ENCODE measurements around the gene TLL2. TPM values are rescaled to one million over a fixed set of nuclear protein-coding genes. Genes with fewer than 3 reads are reported as not detected.

Gene TLL2
- total and polyA plus RNA-seq, 3 experiments from 2014 or later, result 0.09 TPM; not detected in 2

GRCh38 chr10:96371356-96371755 is 142.4 kb downstream of the TLL2 start:
- no peak overlapping the region for H3K27ac ChIP-seq (ENCODE audit: low read depth, low read length)
- H3K4me1 ChIP-seq (ENCODE audit: insufficient read depth, low read length), result no peaks in the 10 kb centered on the region
- no peak for DNase-seq
- Mint-ChIP-seq H3K9me3 (no peaks in the 10 kb centered on the region), H3K4me1 (peaks cover 5 to 17% (median 10%) of the 10 kb centered on the region in 3 donors), H3K27ac (no peak overlapping the region), H3K4me3 (no peak overlapping the region), H3K36me3 (no peaks in the 10 kb centered on the region), H3K27me3 (peaks cover 4 to 31% of the 10 kb centered on the region in 2 donors)
- H3K9me3 ChIP-seq (ENCODE audit: low read length), result no peaks in the 10 kb centered on the region
- ChIA-PET CTCF (interaction anchor here (1.0 to 1.8 kb wide), 5 partner anchors 9 to 354 kb away, joined by 3 to 5 read pairs (median 3); no protein-coding TSS in a partner anchor), POLR2A (no interaction called here)
- H3K4me3 ChIP-seq (ENCODE audit: low read length), result no peak overlapping the region
- no peaks in the 10 kb centered on the region for H3K27me3 ChIP-seq (ENCODE audit: insufficient read depth, low read length, poor library complexity, severe bottlenecking)
- no peaks in the 10 kb centered on the region for H3K36me3 ChIP-seq (ENCODE audit: insufficient read depth, low read length)

GRCh38 chr10:96370584-96371157 is 143.1 kb downstream of the TLL2 start:
- no peaks in the 10 kb centered on the region for H3K27me3 ChIP-seq (ENCODE audit: insufficient read depth, low read length, poor library complexity, severe bottlenecking)
- H3K4me3 ChIP-seq (ENCODE audit: low read length), result no peak overlapping the region
- ChIA-PET POLR2A (no interaction called here), CTCF (interaction anchor here (0.8 to 1.8 kb wide), 9 partner anchors 9 to 354 kb away, joined by 3 to 5 read pairs (median 3); partner anchors contain the start of gene OPALIN)
- Mint-ChIP-seq H3K36me3 (no peaks in the 10 kb centered on the region), H3K4me3 (no peak overlapping the region), H3K27ac (no peak overlapping the region), H3K4me1 (peaks cover 4 to 16% (median 8%) of the 10 kb centered on the region in 3 donors), H3K9me3 (no peaks in the 10 kb centered on the region), H3K27me3 (peaks cover 4 to 29% of the 10 kb centered on the region in 2 donors)
- peak; percentile 12 to 57 (median 25) for DNase-seq
- no peaks in the 10 kb centered on the region for H3K4me1 ChIP-seq (ENCODE audit: insufficient read depth, low read length)
- H3K9me3 ChIP-seq (ENCODE audit: low read length), result no peaks in the 10 kb centered on the region
- no peak overlapping the region for H3K27ac ChIP-seq (ENCODE audit: low read depth, low read length)
- H3K36me3 ChIP-seq (ENCODE audit: insufficient read depth, low read length), result no peaks in the 10 kb centered on the region

- ChIA-PET CTCF (interaction anchor here (0.8 to 1.8 kb wide), 8 partner anchors 8 to 352 kb away, joined by 3 to 5 read pairs (median 4); partner anchors contain the start of gene OPALIN), POLR2A (no interaction called here)
- peaks cover 3 to 23% of the 10 kb centered on the region in 2 donors for H3K27me3 Mint-ChIP-seq
- DNase-seq, result no peak
- peaks cover 1 to 10% (median 4%) of the 10 kb centered on the region in 3 donors for H3K4me1 Mint-ChIP-seq
- H3K36me3 Mint-ChIP-seq, result no peaks in the 10 kb centered on the region
- Histone ChIP-seq H3K27ac (ENCODE audit: low read depth, low read length) (no peak overlapping the region), H3K4me3 (ENCODE audit: low read length) (no peak overlapping the region), H3K36me3 (ENCODE audit: insufficient read depth, low read length) (no peaks in the 10 kb centered on the region), H3K9me3 (ENCODE audit: low read length) (no peaks in the 10 kb centered on the region), H3K27me3 (ENCODE audit: insufficient read depth, low read length, poor library complexity, severe bottlenecking) (no peaks in the 10 kb centered on the region), H3K4me1 (ENCODE audit: insufficient read depth, low read length) (no peaks in the 10 kb centered on the region)
- H3K9me3 Mint-ChIP-seq, result no peaks in the 10 kb centered on the region
- no peak overlapping the region for H3K27ac Mint-ChIP-seq
- H3K4me3 Mint-ChIP-seq, result no peak overlapping the region
Measured at GRCh38 chr10:96369890-96370583, 143.7 kb downstream of the TLL2 start.

- ChIA-PET CTCF (interaction anchor here (1.2 kb wide), 1 partner anchor 31 kb away, joined by 4 read pairs; no protein-coding TSS in a partner anchor), POLR2A (no interaction called here)
- H3K36me3 Mint-ChIP-seq, result no peaks in the 10 kb centered on the region
- no peaks in the 10 kb centered on the region for H3K4me1 Mint-ChIP-seq
- no peaks in the 10 kb centered on the region for H3K9me3 ChIP-seq (ENCODE audit: low read length)
- no peaks in the 10 kb centered on the region for H3K27me3 ChIP-seq (ENCODE audit: insufficient read depth, low read length, poor library complexity, severe bottlenecking)
- no peak overlapping the region for H3K4me3 ChIP-seq (ENCODE audit: low read length)
- DNase-seq, result no peak
- H3K9me3 Mint-ChIP-seq, result no peaks in the 10 kb centered on the region
- no peak overlapping the region for H3K27ac ChIP-seq (ENCODE audit: low read depth, low read length)
- H3K27ac Mint-ChIP-seq, result no peak overlapping the region
- H3K27me3 Mint-ChIP-seq, result peaks cover 1 to 13% of the 10 kb centered on the region in 2 donors
- H3K36me3 ChIP-seq (ENCODE audit: insufficient read depth, low read length), result no peaks in the 10 kb centered on the region
- H3K4me3 Mint-ChIP-seq, result no peak overlapping the region
- no peaks in the 10 kb centered on the region for H3K4me1 ChIP-seq (ENCODE audit: insufficient read depth, low read length)
Measured at GRCh38 chr10:96368971-96369370, 144.8 kb downstream of the TLL2 start.

- H3K4me1 ChIP-seq (ENCODE audit: insufficient read depth, low read length), result no peaks in the 10 kb centered on the region
- H3K9me3 ChIP-seq (ENCODE audit: low read length), result no peaks in the 10 kb centered on the region
- no peak overlapping the region for H3K27ac ChIP-seq (ENCODE audit: low read depth, low read length)
- H3K4me3 Mint-ChIP-seq, result no peak overlapping the region
- no peaks in the 10 kb centered on the region for H3K36me3 ChIP-seq (ENCODE audit: insufficient read depth, low read length)
- no peak overlapping the region for H3K27ac Mint-ChIP-seq
- no peaks in the 10 kb centered on the region for H3K27me3 ChIP-seq (ENCODE audit: insufficient read depth, low read length, poor library complexity, severe bottlenecking)
- H3K36me3 Mint-ChIP-seq, result no peaks in the 10 kb centered on the region
- ChIA-PET CTCF (interaction anchor here (1.2 kb wide), 1 partner anchor 10 kb away, joined by 3 read pairs; no protein-coding TSS in a partner anchor), POLR2A (no interaction called here)
- no peak for DNase-seq
- H3K27me3 Mint-ChIP-seq, result peaks cover 3 to 5% of the 10 kb centered on the region in 2 donors
- H3K4me1 Mint-ChIP-seq, result no peaks in the 10 kb centered on the region
- no peak overlapping the region for H3K4me3 ChIP-seq (ENCODE audit: low read length)
- H3K9me3 Mint-ChIP-seq, result no peaks in the 10 kb centered on the region
Measured at GRCh38 chr10:96367470-96367869, 146.3 kb downstream of the TLL2 start.

- ChIA-PET CTCF (interaction anchor here (0.7 to 1.7 kb wide), 3 partner anchors 9 to 29 kb away, joined by 3 to 5 read pairs (median 3); no protein-coding TSS in a partner anchor), POLR2A (no interaction called here)
- Mint-ChIP-seq H3K27ac (no peak overlapping the region), H3K4me3 (no peak overlapping the region), H3K4me1 (no peaks in the 10 kb centered on the region), H3K27me3 (peaks cover 0 to 5% of the 10 kb centered on the region in 2 donors), H3K9me3 (no peaks in the 10 kb centered on the region), H3K36me3 (no peaks in the 10 kb centered on the region)
- H3K36me3 ChIP-seq (ENCODE audit: insufficient read depth, low read length), result no peaks in the 10 kb centered on the region
- no peak overlapping the region for H3K27ac ChIP-seq (ENCODE audit: low read depth, low read length)
- H3K4me1 ChIP-seq (ENCODE audit: insufficient read depth, low read length), result no peaks in the 10 kb centered on the region
- H3K4me3 ChIP-seq (ENCODE audit: low read length), result no peak overlapping the region
- no peaks in the 10 kb centered on the region for H3K27me3 ChIP-seq (ENCODE audit: insufficient read depth, low read length, poor library complexity, severe bottlenecking)
- no peak for DNase-seq
- H3K9me3 ChIP-seq (ENCODE audit: low read length), result no peaks in the 10 kb centered on the region
Measured at GRCh38 chr10:96366508-96366907, 147.2 kb downstream of the TLL2 start.

- POLR2A ChIA-PET, result no interaction called here
- peaks cover 3 to 5% of the 10 kb centered on the region in 2 donors for H3K27me3 Mint-ChIP-seq
- Histone ChIP-seq H3K4me1 (ENCODE audit: insufficient read depth, low read length) (no peaks in the 10 kb centered on the region), H3K4me3 (ENCODE audit: low read length) (no peak overlapping the region), H3K36me3 (ENCODE audit: insufficient read depth, low read length) (no peaks in the 10 kb centered on the region), H3K27me3 (ENCODE audit: insufficient read depth, low read length, poor library complexity, severe bottlenecking) (no peaks in the 10 kb centered on the region), H3K27ac (ENCODE audit: low read depth, low read length) (no peak overlapping the region), H3K9me3 (ENCODE audit: low read length) (no peaks in the 10 kb centered on the region)
- no peak overlapping the region for H3K27ac Mint-ChIP-seq
- no peak for DNase-seq
- no peaks in the 10 kb centered on the region for H3K36me3 Mint-ChIP-seq
- no peak overlapping the region for H3K4me3 Mint-ChIP-seq
- H3K4me1 Mint-ChIP-seq, result no peaks in the 10 kb centered on the region
- H3K9me3 Mint-ChIP-seq, result no peaks in the 10 kb centered on the region
- CTCF ChIA-PET, result interaction anchor here (0.8 to 1.7 kb wide), 2 partner anchors 9 to 12 kb away, joined by 3 to 5 read pairs; no protein-coding TSS in a partner anchor
Measured at GRCh38 chr10:96365571-96365970, 148.2 kb downstream of the TLL2 start.

- Mint-ChIP-seq H3K27ac (no peak overlapping the region), H3K4me3 (no peak overlapping the region), H3K36me3 (no peaks in the 10 kb centered on the region), H3K9me3 (no peaks in the 10 kb centered on the region), H3K4me1 (no peaks in the 10 kb centered on the region), H3K27me3 (peaks cover 11 to 33% of the 10 kb centered on the region in 2 donors)
- H3K27ac ChIP-seq (ENCODE audit: low read depth, low read length), result no peak overlapping the region
- POLR2A ChIA-PET, result no interaction called here
- H3K36me3 ChIP-seq (ENCODE audit: insufficient read depth, low read length), result no peaks in the 10 kb centered on the region
- DNase-seq, result no peak
- CTCF ChIA-PET, result no interaction called here
- H3K27me3 ChIP-seq (ENCODE audit: insufficient read depth, low read length, poor library complexity, severe bottlenecking), result no peaks in the 10 kb centered on the region
- H3K9me3 ChIP-seq (ENCODE audit: low read length), result no peaks in the 10 kb centered on the region
- no peak overlapping the region for H3K4me3 ChIP-seq (ENCODE audit: low read length)
- no peaks in the 10 kb centered on the region for H3K4me1 ChIP-seq (ENCODE audit: insufficient read depth, low read length)
Measured at GRCh38 chr10:96360766-96361165, 153.0 kb downstream of the TLL2 start.

Data from CD8-positive, alpha-beta memory T cell (primary cell).